GM19238 (cell line): Measurements from ENCODE around the gene SLC4A11.
"Not testable (repeated sequence)": the region's sequence is repeated elsewhere in the genome, so short reads cannot be mapped to it uniquely, and the experiment has no call there.

Source experiments
- DNase-seq: peaks from one replicate; pipeline ENCODE4 v3.0.0; 2011; ENCODE audit warnings: low spot score; ENCODE audit not compliant: insufficient read length

The SLC4A11 gene

GRCh38 chr20:3203315-3204123 lies 35.5 kb downstream of the SLC4A11 start:
- peak; percentile 32 for DNase-seq

- DNase-seq: no peak
Measured at GRCh38 chr20:3202965-3203314, 36.0 kb downstream of the SLC4A11 start.

DNA sequence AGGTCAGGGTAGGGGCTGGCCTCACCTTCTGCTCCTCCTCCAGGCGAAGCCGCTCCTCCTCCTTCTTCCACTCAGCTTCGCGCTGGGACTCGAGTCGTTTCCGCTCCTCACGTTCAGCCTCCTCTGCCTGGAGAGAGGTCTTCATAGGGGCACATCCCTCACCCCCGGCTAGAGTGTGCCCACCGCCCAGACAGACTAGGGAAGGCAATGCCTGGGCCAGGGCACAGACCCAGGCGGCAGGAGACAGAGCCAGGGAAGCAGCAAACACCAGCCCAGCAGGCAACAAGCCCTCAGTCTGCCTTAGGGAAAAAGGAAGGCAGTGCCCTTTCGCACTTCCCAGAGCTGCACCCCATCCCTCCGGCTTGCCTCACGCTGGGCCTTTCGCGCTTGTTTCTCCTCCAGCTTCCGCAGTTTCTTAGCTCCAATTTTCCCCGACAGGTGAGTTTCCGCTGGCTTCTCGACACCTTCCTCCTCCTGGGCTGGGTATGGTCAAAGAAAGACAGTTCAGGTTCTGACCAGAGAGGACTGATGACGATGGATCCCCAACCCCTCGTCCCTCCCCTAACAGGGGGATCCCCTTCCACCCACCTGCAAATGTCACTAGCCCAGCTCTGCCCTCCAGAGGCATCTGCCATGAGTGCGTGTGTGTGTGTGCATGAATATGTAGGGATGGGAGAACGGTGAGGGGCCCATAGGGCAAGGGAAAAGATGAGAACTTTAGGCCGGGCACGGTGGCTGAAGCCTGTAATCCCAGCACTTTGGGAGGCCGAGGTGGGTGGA lies 38.8 kb downstream of the SLC4A11 start:
- DNase-seq: no peak

GRCh38 chr20:3199206-3199605 lies 39.8 kb downstream of the SLC4A11 start:
- no peak for DNase-seq

DNA sequence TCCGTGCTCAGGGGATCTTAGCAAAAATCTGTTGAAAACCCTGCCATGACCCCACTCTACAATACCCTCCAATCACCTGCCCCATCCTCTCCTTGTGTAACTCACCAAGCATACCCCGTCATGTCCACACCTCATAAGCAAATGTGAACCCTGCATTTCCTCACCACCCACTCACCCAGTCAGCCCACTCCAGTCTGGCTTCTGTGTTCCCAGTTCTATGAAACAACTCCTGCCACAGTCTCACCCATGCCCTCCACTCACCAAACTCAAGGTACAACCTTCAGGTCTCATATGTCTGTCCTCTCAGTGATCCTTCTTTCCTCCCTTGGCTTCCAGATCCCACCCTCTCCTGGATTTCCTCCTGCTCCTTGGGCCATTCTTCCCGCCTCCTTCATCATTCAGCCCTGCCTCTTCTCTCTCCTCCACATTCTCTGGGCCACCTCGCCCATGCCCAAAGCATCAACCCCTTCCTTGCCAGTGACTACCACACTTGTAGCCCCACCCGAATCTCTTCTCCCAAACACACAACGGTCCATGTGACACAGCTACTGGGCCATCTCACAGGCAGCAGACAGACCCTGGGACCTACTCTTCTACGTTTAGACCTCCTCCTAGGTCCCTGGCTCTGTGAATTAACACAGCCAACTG lies 43.3 kb downstream of the SLC4A11 start:
- no peak for DNase-seq

GRCh38 chr20:3194617-3195280 lies 44.2 kb downstream of the SLC4A11 start:
- DNase-seq: no peak

GRCh38 chr20:3193806-3194616 lies 45.0 kb downstream of the SLC4A11 start:
- no peak for DNase-seq

DNA sequence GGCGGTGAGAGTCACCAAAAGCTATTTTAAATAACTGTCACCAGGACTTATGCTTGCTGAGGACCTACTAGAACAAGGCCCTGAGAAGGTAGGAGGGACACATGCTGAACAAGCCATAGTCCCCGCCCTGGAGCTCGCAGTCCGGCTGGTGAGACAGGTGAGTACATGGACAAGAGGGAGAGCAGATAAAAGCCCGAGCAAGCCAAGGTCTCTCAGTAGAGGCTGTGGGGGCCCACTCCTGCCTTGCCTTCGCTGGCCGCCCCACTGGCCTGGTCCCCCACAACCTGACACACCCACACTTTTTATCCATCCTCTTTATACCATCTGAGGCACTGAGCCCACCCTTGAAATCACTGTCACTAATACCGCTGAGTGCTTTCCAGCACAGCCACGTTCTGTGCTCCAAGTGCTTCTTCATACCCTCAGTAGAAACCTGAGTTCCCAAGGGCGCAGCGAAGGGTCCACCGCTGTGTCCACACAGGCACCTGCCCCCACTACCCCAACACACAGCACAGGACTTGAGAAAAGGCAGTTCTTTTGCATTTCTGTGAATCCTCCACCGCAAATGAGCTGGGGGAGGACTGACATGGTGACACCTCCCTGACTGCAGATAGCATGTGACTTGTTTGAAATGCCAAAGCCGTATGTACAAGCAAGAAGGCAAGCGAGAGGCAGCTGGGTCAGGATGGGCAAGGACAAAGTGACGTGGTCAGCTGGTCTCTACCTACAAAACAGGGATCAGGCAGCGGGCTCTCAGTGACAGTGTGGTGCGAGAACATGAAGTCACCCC lies 46.6 kb downstream of the SLC4A11 start:
- no peak for DNase-seq

DNA sequence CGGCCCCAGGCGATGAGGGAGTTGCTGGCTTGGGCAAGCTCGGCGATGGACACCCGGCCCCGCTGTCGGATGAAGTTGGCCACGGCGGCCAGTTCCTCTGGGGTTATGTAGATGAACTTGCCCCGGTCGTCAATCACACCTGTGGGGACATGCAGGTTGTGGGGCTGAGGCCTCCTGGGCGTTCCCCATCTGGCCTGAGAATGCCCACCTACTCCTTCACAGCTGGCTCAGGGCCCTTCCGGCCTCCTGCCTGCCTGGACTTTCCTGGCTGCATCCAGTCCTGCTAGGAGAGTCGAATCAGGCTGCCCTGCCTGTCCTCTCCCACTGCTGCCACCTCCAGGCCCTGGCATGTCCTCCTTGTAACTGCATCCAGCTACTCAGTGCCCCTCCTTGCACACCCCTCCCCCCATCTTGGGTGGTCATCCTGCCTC lies 48.3 kb downstream of the SLC4A11 start:
- DNase-seq: no peak

- no peak for DNase-seq
Measured at GRCh38 chr20:3189561-3190131, 49.3 kb downstream of the SLC4A11 start.

DNA sequence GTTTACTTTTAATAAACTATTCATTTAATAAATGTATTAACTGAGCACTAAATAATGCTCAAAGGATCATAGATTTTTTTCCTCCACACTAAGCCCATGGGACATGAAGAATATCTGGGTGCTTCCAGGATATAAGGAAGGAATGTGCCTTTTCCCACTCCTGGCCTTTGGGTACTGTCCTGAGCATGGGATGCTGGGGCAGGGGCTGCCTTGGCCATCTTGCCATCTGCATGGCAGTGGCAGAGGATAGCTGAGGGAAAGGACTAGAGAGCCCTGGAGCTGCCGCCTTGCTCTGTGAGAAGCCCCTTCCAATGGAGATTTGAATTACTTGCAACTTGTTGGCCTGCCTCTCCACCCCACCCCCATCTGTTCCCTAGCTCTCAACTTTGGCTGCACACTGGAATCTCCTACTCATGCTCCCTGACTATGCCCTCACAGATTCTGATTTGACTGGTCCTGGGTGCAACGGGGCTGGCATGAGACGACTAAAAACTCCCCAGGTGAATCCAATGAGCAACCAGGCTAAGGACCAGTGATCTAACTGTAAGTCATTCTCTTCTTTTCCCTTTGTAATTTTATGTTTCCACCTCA lies 50.1 kb downstream of the SLC4A11 start:
- no peak for DNase-seq

DNA sequence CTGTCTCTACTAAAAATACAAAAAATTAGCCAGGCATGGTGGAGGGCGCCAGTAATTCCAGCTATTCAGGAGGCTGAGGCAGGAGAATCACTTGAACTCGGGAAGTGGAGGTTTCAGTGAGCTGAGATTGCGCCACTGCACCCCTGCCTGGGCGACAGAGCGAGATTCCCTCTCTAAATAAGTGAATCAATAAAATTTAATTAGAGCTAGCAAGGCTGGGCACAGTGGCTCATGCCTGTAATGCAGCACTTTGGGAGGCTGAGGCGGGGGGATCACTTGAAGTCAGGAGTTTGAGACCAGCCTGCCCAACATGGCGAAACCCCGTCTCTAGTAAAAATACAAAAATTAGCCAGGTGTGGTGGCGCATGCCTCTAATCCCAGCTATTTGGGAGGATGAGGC lies 51.1 kb downstream of the SLC4A11 start:
- not testable (repeated sequence) for DNase-seq

DNA sequence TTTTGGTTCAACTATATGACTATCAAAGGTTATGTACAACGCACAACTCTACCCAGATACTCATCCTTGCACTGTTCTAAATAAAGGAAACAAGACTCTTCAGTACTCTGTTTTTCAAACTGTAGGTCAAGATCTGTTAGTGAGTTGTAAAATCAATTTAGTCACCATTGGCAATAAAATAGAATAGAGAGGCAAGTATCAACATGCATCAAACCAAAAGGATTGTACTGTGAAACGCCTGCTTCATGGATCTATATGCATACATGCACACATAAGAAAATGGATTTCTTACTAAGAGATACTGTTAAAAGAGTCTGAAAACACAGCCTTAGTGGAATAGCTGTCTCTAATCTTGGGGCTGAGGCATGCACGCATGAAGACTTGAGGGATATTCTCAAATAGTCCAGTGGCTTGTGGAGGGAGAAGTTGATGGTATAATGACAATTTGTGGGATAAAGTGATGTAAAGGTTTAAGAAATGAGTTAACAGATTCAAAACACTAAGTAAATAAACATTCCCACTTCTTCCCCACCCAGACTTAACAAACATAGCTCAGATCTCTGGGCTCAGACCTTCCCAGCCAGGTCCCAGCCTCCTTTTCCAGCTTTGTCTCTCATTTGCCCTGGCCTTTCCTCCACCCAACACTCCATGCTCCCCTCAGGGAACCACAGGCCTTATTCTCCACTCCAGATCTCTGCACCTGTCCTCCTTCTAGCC lies 54.9 kb downstream of the SLC4A11 start:
- no peak for DNase-seq

DNA sequence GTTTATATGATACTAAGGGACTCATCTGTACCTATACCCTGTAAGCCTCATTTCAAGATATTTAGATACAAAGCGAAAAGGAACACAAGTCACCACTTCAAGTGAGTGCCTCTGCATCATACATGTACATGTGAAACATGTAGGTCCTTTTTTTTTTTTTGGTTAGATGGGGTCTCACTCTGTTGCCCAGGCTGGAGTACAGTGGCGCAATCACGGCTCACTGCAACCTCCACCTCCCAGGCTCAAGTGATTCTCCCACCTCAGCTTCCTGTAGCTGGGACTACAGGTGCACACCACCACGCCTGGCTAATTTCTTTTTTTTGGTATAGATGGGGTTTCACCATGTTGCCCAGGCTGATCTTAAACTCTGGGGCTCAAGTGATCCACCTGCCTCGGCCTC lies 56.6 kb downstream of the SLC4A11 start:
- not testable (repeated sequence) for DNase-seq

- DNase-seq: no peak
Measured at GRCh38 chr20:3181270-3181669, 57.7 kb downstream of the SLC4A11 start.

DNA sequence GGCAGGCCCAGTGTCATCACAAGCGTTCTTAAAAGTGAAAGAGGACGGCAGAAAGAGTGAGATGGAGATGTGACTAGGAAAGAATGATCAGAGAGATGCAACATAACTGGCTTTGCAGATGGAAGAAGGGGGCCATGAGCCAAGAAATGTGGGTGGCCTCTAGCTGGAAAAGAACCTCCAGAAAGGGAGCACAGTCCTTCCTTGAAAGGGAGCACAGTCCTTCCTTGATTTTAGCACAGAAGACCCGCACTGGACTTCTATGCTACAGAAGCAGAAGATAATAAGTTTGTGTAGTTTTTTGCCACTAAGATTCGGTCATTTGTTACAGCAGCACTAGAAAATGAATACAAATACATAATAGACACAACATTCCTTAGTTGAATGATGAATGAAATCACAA lies 58.7 kb downstream of the SLC4A11 start:
- DNase-seq: no peak

GRCh38 chr20:3177746-3178485 lies 61.1 kb downstream of the SLC4A11 start:
- no peak for DNase-seq
